Lower lobe of right lung (tissue), 2 donors: ENCODE measurements around the gene ATP13A3. TPM values are rescaled to one million over a fixed set of nuclear protein-coding genes. Genes with fewer than 3 reads are reported as not detected.
"Not testable (repeated sequence)": the region's sequence is repeated elsewhere in the genome, so short reads cannot be mapped to it uniquely, and the experiment has no call there.

Experiments
- ATAC-seq, 2 donors: fragments of 200-7000 bp; cut with Tn5 transposase; one replicate each; pipeline ENCODE4 v1.9.1; 2020 to 2022; ENCODE audit warnings: mild to moderate bottlenecking in 2 of 2, moderate library complexity in 2 of 2
- DNase-seq: peaks from one replicate; pipeline ENCODE4 v3.0.0-alpha.2; 2020
- H3K27ac ChIP-seq: fragments of 200-600 bp; one replicate; pipeline ENCODE4 v1.8.0; 2022
- H3K27me3 ChIP-seq: fragments of 200-600 bp; one replicate; pipeline ENCODE4 v1.8.0; 2022; ENCODE audit warnings: low read depth
- H3K36me3 ChIP-seq: fragments of 200-600 bp; one replicate; pipeline ENCODE4 v1.8.0; 2022; ENCODE audit warnings: mild to moderate bottlenecking
- H3K4me1 ChIP-seq: fragments of 200-600 bp; one replicate; pipeline ENCODE4 v1.8.0; 2022
- H3K4me3 ChIP-seq: fragments of 200-600 bp; one replicate; pipeline ENCODE4 v1.8.0; 2022; ENCODE audit warnings: mild to moderate bottlenecking
- H3K9me3 ChIP-seq: fragments of 200-600 bp; one replicate; pipeline ENCODE4 v1.8.0; 2022
- CTCF ChIP-seq: fragments of 200-600 bp; IDR thresholded peaks from one replicate; pipeline ENCODE4 v1.8.0; 2022; ENCODE audit warnings: antibody characterized with exemption, mild to moderate bottlenecking
- intact Hi-C: fragments of 100-400 bp; cut with DNase I; formaldehyde crosslinking; loops from one replicate; pipeline ENCODE4 v1.11.0; 2022
- total RNA-seq: library from RNA; stranded (reverse); fragmentation: NEBNext Ultra II Directional; extraction: Animal tissue kit (Norgen Biotek cat#: 25700); gene quantifications from one replicate; pipeline ENCODE4 v1.2.1, GENCODE V29; 2021
- donor health status: DM: no; HTN: yes; CAD: no; lungs with severe emphysema.

The ATP13A3 gene
- total RNA-seq, 1 donor from 2014 or later, result 84.8 TPM

- no peak overlapping the region for H3K27ac ChIP-seq
Measured at GRCh38 chr3:194522579-194523046, 35.8 kb upstream of the ATP13A3 start.

GRCh38 chr3:194521510-194522260 lies 34.9 kb upstream of the ATP13A3 start:
- intact Hi-C loops, result no loop called here
- no peak overlapping the region for H3K27ac ChIP-seq
- no peaks in the 10 kb centered on the region for H3K4me1 ChIP-seq
- H3K4me3 ChIP-seq, result no peak overlapping the region
- H3K9me3 ChIP-seq, result no peaks in the 10 kb centered on the region
- no peak for TF ChIP-seq CTCF
- no peak for ATAC-seq
- DNase-seq, result no peak
- H3K27me3 ChIP-seq, result no peaks in the 10 kb centered on the region
- H3K36me3 ChIP-seq, result no peaks in the 10 kb centered on the region

More at GRCh38 chr3:194522579-194523046, 35.8 kb upstream of the ATP13A3 start:
- ATAC-seq (no peak), DNase-seq (no peak)
- Histone ChIP-seq H3K27me3 (no peaks in the 10 kb centered on the region), H3K36me3 (no peaks in the 10 kb centered on the region), H3K4me3 (no peak overlapping the region), H3K4me1 (no peaks in the 10 kb centered on the region), H3K9me3 (no peaks in the 10 kb centered on the region)
- TF ChIP-seq CTCF, result no peak
- intact Hi-C loops, result no loop called here

- intact Hi-C loops, ATAC-seq: not testable (repeated sequence)
Measured at GRCh38 chr3:194520682-194521162, 33.9 kb upstream of the ATP13A3 start.

GRCh38 chr3:194520201-194520600 lies 33.4 kb upstream of the ATP13A3 start:
- DNase-seq, H3K27me3 ChIP-seq, H3K36me3 ChIP-seq, H3K27ac ChIP-seq, H3K9me3 ChIP-seq, ATAC-seq, H3K4me3 ChIP-seq, intact Hi-C loops, H3K4me1 ChIP-seq: not testable (repeated sequence)

More at GRCh38 chr3:194520682-194521162, 33.9 kb upstream of the ATP13A3 start:
- DNase-seq, H3K27me3 ChIP-seq, H3K27ac ChIP-seq, H3K4me1 ChIP-seq, H3K36me3 ChIP-seq, H3K4me3 ChIP-seq, H3K9me3 ChIP-seq: not testable (repeated sequence)

- H3K9me3 ChIP-seq, result no peaks in the 10 kb centered on the region
- DNase-seq, result no peak
- H3K36me3 ChIP-seq, result no peaks in the 10 kb centered on the region
- H3K27me3 ChIP-seq, result no peaks in the 10 kb centered on the region
- H3K27ac ChIP-seq, result no peak overlapping the region
- ATAC-seq, result no peak
- H3K4me3 ChIP-seq, result no peak overlapping the region
- TF ChIP-seq CTCF, result no peak
- H3K4me1 ChIP-seq, result no peaks in the 10 kb centered on the region
- intact Hi-C loops, result no loop called here
Measured at GRCh38 chr3:194518652-194519051, 31.9 kb upstream of the ATP13A3 start.

- H3K27ac ChIP-seq, result no peak overlapping the region
- H3K4me3 ChIP-seq, result no peak overlapping the region
- no peaks in the 10 kb centered on the region for H3K9me3 ChIP-seq
- no peak for DNase-seq
- H3K4me1 ChIP-seq, result no peaks in the 10 kb centered on the region
- no peak for TF ChIP-seq CTCF
- H3K27me3 ChIP-seq, result no peaks in the 10 kb centered on the region
- H3K36me3 ChIP-seq, result no peaks in the 10 kb centered on the region
- ATAC-seq, result no peak
- intact Hi-C loops, result no loop called here
Measured at GRCh38 chr3:194517333-194517732, 30.5 kb upstream of the ATP13A3 start.
